Effector CD8-positive, alpha-beta T cell (primary cell): ENCODE results near the gene FRS3.

Experiments used
- DNase-seq: peaks from one replicate; lab custom pipeline; 2025; lab: John Stamatoyannopoulos, UW

FRS3 gene

DNA sequence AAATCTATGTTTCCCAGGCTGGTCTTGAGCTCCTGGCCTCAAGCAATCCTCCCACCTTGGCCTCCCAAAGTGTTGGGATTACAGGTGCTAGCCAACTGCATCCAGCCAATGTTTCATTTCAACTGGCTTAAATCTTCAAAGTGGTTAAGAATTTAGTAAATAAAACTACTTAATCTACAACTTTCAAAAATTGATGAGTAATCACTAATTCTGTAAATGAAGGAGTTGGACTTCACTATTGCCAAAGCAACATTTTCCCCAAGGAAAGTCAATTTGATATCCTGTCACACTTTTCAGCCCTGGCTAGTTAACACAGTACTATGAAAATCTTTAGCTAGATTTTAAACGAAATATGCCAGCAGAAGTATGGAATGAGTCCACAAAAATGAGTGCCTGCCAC, 11.6 kb upstream of the FRS3 start:
- no peak for DNase-seq

DNA sequence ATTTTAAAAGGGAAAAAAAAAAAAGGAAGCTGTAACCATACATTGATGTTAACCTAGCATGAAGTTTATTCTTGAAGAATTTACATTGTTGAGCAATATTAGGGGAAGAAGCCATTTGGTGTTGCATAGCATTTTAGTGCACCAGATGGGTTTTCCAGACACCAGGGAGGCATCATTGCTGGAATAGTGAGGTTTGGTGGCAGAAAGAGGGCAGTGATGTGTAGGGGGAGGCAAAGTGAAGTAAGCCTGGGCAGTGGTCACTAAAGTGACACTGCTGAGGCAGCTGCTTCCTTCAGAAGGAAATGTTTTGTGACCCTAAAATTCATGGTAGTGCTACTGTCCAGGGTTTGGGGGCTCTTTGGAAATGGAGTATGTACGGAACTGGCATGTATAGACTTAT, 10.3 kb upstream of the FRS3 start:
- no peak for DNase-seq

DNA sequence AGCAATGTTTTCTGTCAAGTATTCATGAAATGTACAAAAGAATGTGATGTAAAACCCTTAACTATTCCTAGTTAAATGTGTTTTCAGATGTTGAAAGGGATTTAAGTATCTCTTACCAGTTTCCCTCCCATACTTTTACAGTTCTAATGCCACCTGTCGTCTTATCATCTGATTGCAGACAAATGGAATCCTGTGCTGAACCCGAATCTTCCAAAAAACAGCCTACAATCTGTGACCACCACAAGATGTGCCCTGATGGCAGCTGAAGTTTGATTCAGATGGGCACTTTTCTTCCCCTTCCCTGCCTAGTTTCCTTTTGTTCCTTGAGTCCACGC, 9.7 kb upstream of the FRS3 start:
- no peak for DNase-seq

DNA sequence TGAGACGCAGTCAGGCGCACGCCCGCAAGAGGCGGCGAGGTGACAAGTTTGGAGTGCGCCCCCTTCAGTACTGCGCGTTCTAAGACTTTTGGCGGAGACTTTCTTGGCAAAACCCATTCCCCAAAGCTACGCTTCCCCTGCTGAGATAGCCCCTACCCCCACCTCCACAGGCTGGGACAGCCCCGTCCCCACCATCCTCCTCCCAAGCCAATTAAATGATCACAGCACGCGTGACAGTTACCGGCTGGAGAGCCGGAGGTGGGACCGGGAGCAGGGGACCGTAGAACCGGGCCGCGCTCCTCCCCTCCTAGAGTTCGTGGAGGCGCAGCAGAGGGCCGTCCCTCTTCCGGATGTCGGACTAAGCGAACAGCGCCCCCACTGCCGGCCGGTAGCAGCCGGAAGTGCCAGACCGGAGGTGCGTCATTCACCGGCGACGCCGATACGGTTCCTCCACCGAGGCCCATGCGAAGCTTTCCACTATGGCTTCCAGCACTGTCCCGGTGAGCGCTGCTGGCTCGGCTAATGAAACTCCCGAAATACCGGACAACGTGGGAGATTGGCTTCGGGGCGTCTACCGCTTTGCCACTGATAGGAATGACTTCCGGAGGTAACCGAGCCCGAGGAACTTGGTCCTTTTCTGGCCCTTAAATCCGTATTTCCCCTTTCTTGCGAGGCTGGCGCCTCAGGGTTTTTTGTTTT, 7.7 kb upstream of the FRS3 start, which contains the start of gene TOMM6:
Gene TOMM6 (plus strand): TSS at position 476 of the 699 bp plus-strand sequence. CDS start 4 bp downstream, at position 480.
- peak; percentile 88 for DNase-seq

DNA sequence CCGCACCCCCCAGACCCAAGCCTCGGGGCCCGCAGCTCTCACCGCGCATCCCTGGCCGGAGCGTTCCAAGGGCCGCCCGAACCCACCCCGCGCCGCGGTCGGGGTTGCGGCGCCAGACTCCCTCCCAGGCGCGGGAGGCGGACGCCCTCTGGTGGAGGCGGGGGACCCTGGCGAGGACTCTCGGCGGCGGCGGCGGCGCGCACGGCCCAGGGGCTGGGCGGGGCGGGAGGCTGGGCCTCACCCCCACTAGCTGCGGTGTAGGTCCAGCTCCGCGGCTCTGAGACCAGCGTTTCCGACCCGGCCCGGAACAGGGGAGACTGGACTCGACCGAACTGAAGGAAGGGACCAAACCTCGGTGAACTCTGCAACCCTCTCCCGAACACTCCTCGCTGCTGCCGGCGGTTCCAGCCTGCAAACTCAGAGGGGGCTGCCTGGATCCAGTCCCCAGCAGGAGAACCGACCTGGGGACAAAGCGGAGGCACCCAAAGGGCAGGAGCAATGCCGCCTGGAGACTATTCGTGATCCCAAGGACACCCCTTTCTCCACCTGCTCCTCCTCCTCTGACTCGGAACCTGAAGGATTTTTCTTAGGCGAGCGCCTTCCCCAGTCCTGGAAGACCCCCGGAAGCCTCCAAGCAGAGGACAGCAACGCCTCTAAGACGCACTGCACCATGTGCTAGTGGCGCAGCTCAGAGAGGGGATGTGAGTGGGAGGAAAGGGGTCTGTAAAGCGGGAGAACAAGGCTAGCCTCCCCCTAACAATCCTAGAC, 6.9 kb upstream of the FRS3 start:
- peak; percentile 77 for DNase-seq

DNA sequence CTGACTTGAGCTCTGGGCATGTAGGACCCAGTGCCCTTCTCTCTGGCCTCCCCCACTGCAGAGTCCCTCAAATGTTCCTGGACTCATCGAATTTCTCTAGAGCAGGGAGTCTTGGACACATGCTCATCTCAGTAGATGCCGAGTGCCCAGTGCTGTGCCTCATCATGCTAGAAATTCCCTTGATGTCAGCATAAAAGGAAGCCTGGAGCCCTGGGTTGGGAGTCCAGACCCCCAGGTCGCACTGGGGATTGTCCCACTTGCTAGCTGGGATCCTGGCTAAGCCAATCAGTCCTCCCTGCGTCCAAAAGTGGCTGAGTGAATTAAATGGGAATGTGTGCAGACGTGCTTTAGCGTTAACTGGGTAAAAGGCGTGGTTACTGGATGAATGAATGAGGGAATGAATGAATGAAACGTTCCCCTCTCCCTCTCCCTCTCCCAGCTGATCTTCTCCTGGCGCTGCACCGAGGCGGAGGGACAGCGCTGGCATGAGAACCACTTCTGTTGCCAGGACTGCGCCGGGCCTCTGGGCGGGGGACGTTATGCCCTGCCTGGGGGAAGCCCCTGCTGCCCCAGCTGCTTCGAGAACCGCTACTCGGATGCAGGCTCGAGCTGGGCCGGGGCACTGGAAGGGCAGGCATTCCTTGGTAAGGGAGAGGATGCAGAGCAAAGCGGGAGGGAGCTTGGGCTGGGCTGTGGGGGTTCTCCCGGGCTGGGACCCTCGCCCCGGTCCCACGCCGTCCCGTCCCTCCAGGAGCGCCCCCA, 6.2 kb upstream of the FRS3 start:
- DNase-seq: no peak

DNA sequence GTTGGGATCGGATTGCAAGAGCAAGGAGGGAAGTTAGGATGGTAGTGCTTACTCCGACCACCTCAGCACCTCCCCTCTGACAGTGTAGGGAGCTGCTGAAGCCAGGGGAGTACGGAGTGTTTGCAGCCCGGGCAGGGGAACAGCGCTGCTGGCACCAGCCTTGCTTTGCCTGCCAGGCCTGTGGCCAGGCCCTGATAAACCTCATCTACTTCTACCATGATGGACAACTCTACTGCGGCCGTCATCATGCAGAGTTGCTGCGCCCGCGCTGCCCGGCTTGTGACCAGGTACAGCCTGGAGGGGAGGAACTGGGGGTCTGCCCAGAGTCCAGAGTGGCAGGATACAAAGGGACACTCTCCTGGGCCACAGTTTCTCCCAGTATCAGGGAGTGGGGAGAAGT, 5.6 kb upstream of the FRS3 start:
- DNase-seq: no peak

DNA sequence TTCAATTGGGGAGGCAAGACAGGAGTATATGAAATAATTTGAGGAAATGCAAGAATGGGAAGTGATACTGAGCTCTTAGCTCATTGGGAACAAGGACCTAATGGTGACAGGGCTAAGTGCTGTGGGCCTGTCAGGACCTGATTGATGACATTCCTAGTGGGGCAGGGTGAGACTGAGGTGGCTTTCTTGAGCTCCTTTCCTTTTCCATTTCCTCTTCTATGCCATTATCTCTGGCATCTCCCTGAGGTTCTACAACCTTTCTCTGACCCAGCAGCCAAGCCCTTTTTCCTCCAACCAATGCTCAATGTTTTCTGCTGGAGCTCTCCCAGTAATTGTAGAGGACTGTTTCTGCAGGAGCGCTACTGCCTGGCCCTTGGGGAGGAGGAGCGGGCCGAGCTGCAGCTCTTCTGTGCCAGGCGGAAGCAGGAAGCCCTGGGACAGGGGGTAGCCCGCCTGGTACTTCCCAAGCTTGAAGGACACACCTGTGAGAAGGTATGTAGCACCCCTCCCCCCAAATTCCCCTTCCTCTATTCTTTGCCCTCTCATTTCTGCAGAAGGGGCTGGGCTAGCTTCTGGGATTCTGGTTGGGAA, 5.0 kb upstream of the FRS3 start:
- DNase-seq: no peak

DNA sequence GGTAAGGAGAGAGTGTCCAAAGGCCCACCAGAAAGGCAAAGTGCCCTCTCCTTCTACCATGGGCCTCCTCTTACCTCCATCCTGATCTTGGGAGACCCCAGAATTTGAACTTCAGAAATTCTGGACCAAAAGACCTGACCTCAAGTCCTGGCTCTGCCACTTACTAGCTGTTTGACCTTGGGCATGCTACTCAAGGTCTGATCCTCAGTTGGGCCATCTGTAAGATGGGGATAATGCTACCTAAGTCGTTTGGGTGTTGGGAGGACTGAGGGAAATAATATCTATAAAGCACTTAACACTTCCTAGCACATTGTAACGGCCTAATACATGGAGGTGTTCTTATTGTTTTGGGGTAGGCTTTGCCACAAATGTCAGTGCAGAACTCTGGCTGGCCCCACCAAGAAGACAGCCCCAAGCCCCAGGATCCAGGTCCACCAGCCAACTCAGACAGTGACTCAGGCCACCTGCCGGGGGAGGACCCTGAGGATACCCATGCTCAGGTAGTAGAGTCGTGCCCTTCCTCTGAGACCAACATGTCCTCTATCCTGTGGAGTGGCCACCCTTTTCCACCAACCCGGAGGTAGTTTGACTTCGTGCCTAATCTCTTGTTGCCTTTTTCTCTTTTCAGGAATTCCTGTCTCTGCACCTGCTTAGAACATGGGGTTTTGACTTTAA, 3.5 kb upstream of the FRS3 start:
- DNase-seq: no peak

DNA sequence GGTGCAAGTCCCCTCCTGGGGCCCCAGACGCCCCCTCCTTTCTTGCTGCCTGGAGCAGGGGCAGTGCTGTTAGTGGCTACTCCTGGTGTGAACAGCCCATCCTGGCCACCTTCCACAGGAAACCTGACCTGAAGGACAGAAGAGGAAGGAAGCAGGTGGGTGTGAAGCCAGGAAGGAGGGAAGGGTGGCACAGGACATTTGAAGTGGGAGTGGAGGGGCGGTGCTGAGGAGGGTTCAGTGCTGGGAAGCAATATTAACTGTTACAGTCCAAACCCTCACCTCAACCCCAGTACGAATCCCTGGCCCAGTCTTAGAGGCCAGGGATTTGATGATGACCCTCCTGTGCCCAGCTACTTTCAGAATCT, 1.6 kb upstream of the FRS3 start:
- DNase-seq: no peak

DNA sequence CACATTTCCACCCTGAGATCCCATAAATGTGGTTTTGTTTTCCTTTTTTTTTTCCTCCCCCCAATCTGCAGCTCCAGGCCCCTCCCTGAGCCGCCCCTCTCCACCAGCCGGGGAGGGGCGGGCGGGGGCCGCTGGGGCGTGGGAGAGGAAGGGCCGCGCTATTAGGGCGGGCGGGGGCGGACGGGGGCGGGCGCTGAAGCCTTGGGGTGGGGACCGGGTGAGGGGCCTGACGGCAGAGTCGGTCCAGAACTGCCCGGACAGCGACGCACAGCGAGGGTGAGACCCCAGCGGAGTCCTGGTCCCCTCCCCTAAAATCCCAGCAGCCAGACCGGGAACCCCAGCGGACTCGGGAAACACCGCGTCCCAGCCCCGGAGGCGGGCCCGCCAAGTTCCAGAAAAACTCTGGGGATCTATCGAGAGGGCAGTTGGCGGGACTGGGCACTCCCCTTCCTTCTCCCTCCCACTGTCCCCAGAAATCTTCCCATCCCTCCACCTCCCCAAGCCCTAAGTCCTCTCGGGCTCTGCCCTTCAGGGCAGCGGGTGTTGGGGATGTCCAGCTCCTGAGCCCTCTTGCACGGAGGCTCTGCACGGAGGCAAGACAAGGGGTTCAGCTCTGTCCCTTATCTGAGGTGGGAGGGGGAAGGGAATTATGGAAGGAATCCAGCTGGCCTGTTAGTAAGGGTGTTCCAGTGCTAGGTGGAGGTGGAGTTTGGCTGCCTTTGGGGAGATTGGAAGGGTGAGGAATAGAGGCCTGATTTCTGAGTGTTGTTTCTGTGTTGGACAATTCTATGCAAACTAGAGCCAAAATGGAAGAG, 1.1 kb upstream of the FRS3 start, which contains the start of gene PRICKLE4:
Gene PRICKLE4 (plus strand): TSS at position 232 of the 815 bp plus-strand sequence. CDS start 2,692 bp downstream, outside the sequence.
- no peak for DNase-seq

DNA sequence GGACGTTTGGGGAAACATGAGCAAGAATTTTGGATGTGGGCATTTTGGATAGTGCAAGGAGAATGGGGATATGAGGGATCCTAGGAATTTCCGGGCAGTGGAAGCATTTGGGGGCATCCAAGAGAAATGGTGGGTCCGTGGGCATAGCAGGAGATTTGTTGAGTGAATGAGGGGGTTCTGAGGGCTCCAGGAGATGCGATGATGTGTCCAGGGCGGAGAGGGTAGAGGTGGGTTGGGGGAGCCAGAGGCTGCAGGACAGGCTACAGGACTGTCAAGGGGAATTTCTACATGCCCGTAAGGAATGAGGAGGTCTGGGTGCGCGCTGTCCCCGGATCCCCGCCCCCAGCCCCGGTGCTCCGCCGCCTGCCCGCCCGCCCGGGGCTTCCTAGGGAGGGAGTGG, 364 bp downstream of the FRS3 start:
- DNase-seq: no peak

DNA sequence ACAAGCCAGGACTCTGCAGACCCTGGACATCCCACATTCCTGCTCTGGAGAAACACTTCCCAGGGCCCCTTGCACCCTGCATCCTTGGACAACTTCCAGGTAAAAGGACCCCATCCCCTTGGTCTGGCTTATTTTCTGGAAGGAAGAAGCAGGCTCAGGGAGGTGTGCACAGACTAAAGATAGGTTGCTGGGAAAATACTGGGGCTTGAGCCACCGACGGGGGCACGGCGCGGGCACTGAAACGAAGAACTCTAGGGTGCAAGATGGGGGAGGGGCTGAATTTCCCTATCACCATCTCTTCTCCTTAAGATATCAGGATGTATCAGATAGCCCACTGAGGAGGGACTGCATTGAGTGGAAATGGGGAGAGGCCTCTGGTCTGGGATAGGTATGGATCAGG, 805 bp downstream of the FRS3 start:
- DNase-seq: no peak

DNA sequence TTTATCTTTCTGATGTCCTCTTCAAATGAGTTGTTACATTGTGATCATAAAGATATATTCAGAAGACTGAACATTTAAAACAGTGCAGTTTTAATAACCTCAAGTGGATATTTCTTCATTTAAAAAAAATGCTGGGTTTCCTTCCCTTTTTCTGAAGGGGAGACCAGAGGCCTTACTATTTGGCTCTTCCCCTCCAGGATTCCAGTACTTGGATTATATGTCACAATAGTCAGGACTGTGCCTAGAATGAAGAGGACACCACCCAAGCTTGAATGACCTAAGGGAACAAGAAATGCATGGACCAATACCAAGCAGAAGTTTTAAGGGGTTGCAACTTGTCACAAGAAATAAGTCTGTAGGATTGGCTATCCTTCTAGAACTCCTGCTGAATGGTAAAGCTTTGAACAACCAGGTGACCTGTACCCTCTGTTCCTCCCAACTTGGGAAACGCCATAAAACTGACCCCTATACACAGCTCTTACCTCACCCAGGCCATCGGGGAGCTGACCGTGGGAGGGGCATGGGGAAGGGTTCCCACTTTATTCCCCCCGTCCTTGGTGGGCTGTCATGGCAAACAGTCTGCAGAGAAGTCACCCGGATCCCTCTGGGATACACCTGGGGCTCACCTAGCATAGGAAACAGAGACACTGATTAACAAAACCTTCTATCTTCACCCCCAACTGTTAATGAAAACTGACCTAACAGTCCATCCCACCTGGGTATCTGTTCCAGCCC, 2.0 kb downstream of the FRS3 start:
- DNase-seq: no peak

DNA sequence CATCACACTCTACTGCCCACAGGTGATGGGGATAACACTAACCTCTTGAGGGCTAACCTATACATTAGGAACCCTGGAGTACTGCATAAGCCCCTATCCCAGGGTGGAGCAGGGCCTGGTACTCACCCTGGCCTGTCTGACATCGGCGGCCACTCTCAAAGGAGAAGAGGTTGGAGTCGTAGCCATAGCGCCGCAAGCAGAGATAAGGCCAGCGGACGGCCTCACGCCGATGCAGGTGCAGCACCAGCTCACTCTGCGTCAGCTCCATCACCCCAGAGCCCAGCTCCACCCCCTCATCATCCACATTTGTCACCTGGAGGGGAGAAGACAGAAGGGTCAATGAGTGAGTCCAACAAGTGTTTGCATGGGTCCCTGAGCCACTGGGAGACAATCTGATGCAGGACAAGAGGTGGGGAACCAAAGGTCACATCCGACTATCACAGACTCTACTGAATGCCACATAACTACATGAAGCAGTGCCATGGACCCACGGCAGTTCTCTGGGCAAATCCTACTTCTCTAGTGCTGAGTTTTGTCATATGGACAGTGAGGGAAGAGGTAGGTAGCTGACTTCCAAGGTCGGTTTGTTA, 4.3 kb downstream of the FRS3 start:
- no peak for DNase-seq

DNA sequence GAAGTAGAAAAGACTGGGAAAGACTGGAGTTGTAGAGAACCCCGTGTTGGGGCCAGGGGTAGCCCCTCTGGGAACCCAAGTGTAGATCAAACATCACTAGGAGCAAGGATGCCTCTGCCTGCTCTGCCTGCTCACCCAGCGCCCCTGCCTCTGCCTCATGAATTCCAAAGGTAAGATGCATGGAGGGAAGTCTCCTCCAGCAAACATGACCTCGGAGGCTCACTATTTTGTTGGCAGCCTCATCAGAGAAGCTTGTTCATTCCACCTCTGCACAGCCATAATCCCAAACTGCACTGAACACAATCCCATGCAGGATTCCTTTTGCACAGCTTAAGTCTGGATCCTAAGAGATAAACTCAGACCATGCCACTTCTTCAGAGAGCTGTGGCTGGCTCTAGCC, 4.9 kb downstream of the FRS3 start:
- DNase-seq: no peak

DNA sequence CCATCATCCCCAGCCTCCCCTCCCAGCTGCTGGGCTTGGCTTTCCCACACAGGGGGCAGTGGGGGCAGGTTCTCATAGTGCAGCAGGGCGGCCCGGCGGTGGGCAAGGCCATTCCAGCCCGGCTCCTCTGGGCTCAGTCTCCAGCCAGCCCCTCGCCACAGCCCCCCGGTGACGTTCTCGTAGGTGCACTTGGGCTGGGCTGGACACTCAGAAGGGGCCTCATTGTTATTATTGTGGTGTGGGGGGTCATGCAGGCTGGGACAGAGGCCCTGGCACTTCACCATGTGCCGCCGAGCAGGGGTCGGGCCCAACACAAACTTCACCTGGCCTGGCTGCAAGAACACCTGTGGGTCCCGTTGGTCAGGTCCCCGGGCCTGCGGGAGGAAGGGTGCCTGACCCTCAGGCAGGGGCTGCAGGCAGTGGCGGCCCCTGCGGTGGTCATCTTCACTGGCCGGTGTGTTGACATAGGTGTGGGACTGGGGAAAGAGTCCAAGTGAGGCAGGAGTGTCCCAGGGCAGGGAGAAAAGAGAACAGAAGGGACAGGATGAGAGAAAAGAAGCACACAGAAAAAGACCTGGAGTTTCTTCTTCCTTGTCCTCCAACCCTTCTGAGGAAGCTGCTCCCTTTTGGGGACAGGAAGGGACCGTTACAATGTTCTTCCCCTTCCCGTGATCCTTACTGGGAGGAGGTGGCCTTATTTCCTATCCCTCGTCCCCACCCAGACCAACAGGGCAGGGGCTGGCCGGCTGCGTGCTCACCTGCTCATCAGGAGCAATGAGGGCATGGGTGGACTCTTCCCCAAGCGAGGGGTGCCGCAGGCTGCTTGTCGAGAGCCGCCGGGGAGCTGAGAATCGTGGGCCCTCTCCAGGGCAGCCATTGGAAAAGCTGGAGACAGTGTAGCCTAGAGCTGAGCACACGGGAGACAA, 8.4 kb downstream of the FRS3 start:
- DNase-seq: no peak

DNA sequence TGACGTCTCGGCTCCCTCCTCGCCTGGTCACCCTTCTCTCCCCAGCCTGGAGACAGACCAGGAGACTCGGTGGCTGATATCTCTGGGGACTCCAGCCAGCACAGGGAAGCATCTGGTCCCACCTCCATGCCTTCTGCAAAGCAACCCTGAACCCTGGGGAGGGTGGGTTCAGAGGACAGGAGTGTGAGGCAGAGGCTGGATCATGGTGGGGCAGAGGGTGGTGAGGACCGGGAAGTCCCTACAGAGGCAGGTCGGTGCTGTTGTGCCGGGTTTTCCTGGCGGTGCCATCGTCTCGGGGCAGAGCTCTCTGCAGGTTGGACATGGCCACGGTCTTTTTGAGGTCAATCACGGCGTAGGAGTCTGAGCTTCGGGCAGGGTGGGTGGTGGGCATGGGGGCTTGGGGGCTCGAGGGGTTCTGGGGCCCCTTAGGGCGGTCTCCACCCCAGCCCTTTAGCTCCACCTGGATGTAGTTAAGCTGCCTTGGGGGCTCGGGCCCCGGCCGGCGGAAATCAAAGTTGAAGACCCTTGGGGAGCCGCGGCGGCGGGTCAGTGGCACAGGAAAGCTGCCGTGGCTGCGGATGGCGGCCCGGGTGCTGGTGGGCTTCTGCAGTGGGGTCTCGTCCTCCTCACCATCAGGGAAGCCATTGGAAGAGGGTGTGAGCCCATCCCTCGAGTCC, 9.2 kb downstream of the FRS3 start:
- DNase-seq: no peak
